Astrocyte (in vitro differentiated cells and primary cell): Measurements from ENCODE around the gene APOB. TPM values are rescaled to one million over a fixed set of nuclear protein-coding genes. Genes with fewer than 3 reads are reported as not detected.

Experiments
- DNase-seq: peaks from one replicate; pipeline ENCODE4 v3.0.0-alpha.2; 2010; ENCODE audit warnings: low read depth
- FAIRE-seq: peaks from 2 replicates; lab custom pipeline; 2011; peaks lifted over from hg19 to GRCh38; lab: Jason Lieb, UNC
- H2AFZ ChIP-seq: 2 replicates; pipeline ENCODE4 v1.6.0; 2012; ENCODE audit warnings: low read depth, low read length, inconsistent platforms
- H3K27ac ChIP-seq: 2 replicates; pipeline ENCODE4 v1.5.1; 2011; ENCODE audit warnings: low read depth, low read length, inconsistent platforms
- H3K27me3 ChIP-seq: 2 replicates; pipeline ENCODE4 v1.6.0; 2011; ENCODE audit warnings: low read length, inconsistent platforms; ENCODE audit not compliant: insufficient read depth
- H3K36me3 ChIP-seq: 2 replicates; pipeline ENCODE4 v1.5.1; 2011; ENCODE audit warnings: low read length, inconsistent platforms; ENCODE audit not compliant: insufficient read depth
- H3K4me1 ChIP-seq: 2 replicates; pipeline ENCODE4 v1.5.1; 2011; ENCODE audit warnings: low read length, inconsistent platforms; ENCODE audit not compliant: insufficient read depth
- H3K4me2 ChIP-seq: 2 replicates; pipeline ENCODE4 v1.6.0; 2012; ENCODE audit warnings: low read length, inconsistent platforms
- H3K4me3 ChIP-seq: 2 replicates; pipeline ENCODE4 v1.5.1; 2011; ENCODE audit warnings: low read depth, mild to moderate bottlenecking, low read length, inconsistent platforms; ENCODE audit not compliant: insufficient read depth
- H3K79me2 ChIP-seq: 2 replicates; pipeline ENCODE4 v1.6.0; 2012; ENCODE audit warnings: mild to moderate bottlenecking, low read length, inconsistent platforms; ENCODE audit not compliant: insufficient read depth
- H3K9ac ChIP-seq: 2 replicates; pipeline ENCODE4 v1.6.0; 2012; ENCODE audit warnings: mild to moderate bottlenecking, low read length, inconsistent platforms
- H3K9me3 ChIP-seq: 2 replicates; pipeline ENCODE4 v1.5.1; 2012; ENCODE audit warnings: low read depth, mild to moderate bottlenecking, low read length, inconsistent platforms; ENCODE audit not compliant: insufficient read depth
- H4K20me1 ChIP-seq: 2 replicates; pipeline ENCODE4 v1.6.0; 2012; ENCODE audit warnings: low read length, inconsistent platforms; ENCODE audit not compliant: insufficient read depth
- H3K27ac Mint-ChIP-seq: one replicate; pipeline ENCODE4 v1.8.0; 2021; ENCODE audit warnings: mild to moderate bottlenecking, mixed read lengths; ENCODE audit not compliant: unreplicated experiment
- H3K27me3 Mint-ChIP-seq: one replicate; pipeline ENCODE4 v1.8.0; 2021; ENCODE audit warnings: low read depth, mixed read lengths; ENCODE audit not compliant: unreplicated experiment
- H3K36me3 Mint-ChIP-seq: one replicate; pipeline ENCODE4 v1.8.0; 2021; ENCODE audit warnings: low read depth, mixed read lengths; ENCODE audit not compliant: unreplicated experiment
- H3K4me1 Mint-ChIP-seq: one replicate; pipeline ENCODE4 v1.8.0; 2021; ENCODE audit warnings: low read depth, mixed read lengths; ENCODE audit not compliant: unreplicated experiment
- H3K4me3 Mint-ChIP-seq: one replicate; pipeline ENCODE4 v1.8.0; 2021; ENCODE audit warnings: mild to moderate bottlenecking, moderate library complexity, mixed read lengths; ENCODE audit not compliant: unreplicated experiment
- H3K9me3 Mint-ChIP-seq: one replicate; pipeline ENCODE4 v1.8.0; 2021; ENCODE audit warnings: mild to moderate bottlenecking, mixed read lengths; ENCODE audit not compliant: unreplicated experiment
- CTCF ChIP-seq: IDR thresholded peaks from 2 replicates; pipeline ENCODE4 v1.5.1; 2011; ENCODE audit warnings: low read depth, mild to moderate bottlenecking, inconsistent platforms, low read length, moderate library complexity; ENCODE audit not compliant: insufficient read depth
- EZH2 ChIP-seq: IDR thresholded peaks from 2 replicates; pipeline ENCODE4 v1.6.1; 2012; ENCODE audit warnings: mild to moderate bottlenecking, low read length, inconsistent platforms; ENCODE audit not compliant: insufficient read depth
- total RNA-seq: library from RNA; stranded (reverse); gene quantifications from 2 replicates; pipeline ENCODE4 v1.2.1, GENCODE V29; 2021

The APOB gene
- total RNA-seq, 1 donor from 2014 or later, result 0.05 TPM

GRCh38 chr2:20990442-20991430 is 53.1 kb downstream of the APOB start:
- Mint-ChIP-seq H3K27ac (no peak overlapping the region), H3K4me3 (no peak overlapping the region), H3K4me1 (peaks cover 4% of the 10 kb centered on the region), H3K9me3 (peaks cover 4% of the 10 kb centered on the region), H3K36me3 (no peaks in the 10 kb centered on the region), H3K27me3 (peaks cover 19% of the 10 kb centered on the region)
- Histone ChIP-seq H3K27ac (no peak overlapping the region), H4K20me1 (no peaks in the 10 kb centered on the region), H3K9me3 (peaks cover 2% of the 10 kb centered on the region), H3K4me2 (no peak overlapping the region), H3K4me1 (no peaks in the 10 kb centered on the region), H3K79me2 (no peaks in the 10 kb centered on the region), H3K36me3 (no peaks in the 10 kb centered on the region), H3K27me3 (peaks cover 2% of the 10 kb centered on the region), H2AFZ (no peak overlapping the region), H3K4me3 (no peak overlapping the region), H3K9ac (no peak overlapping the region)
- DNase-seq (no peak), FAIRE-seq (no peak)
- TF ChIP-seq EZH2 (no peak), CTCF (no peak)

GRCh38 chr2:20989404-20989803 is 54.5 kb downstream of the APOB start:
- peaks cover 2% of the 10 kb centered on the region for H3K27me3 ChIP-seq
- Mint-ChIP-seq H3K4me1 (peaks cover 4% of the 10 kb centered on the region), H3K27ac (no peak overlapping the region), H3K4me3 (no peak overlapping the region), H3K36me3 (no peaks in the 10 kb centered on the region), H3K27me3 (peaks cover 22% of the 10 kb centered on the region), H3K9me3 (peaks cover 2% of the 10 kb centered on the region)
- no peak overlapping the region for H3K4me2 ChIP-seq
- H3K36me3 ChIP-seq, result no peaks in the 10 kb centered on the region
- no peak overlapping the region for H3K4me3 ChIP-seq
- DNase-seq (no peak), FAIRE-seq (no peak)
- H3K79me2 ChIP-seq, result no peaks in the 10 kb centered on the region
- no peak for TF ChIP-seq CTCF
- no peak overlapping the region for H3K27ac ChIP-seq
- H3K9ac ChIP-seq, result no peak overlapping the region
- H3K9me3 ChIP-seq, result peaks cover 2% of the 10 kb centered on the region
- H4K20me1 ChIP-seq, result no peaks in the 10 kb centered on the region
- no peak overlapping the region for H2AFZ ChIP-seq
- H3K4me1 ChIP-seq, result no peaks in the 10 kb centered on the region

- Histone ChIP-seq H3K9me3 (no peaks in the 10 kb centered on the region), H3K27me3 (peaks cover 2% of the 10 kb centered on the region), H3K9ac (no peak overlapping the region), H3K4me2 (no peak overlapping the region), H3K79me2 (no peaks in the 10 kb centered on the region), H4K20me1 (no peaks in the 10 kb centered on the region), H3K4me3 (no peak overlapping the region), H3K27ac (no peak overlapping the region), H3K4me1 (no peaks in the 10 kb centered on the region), H3K36me3 (no peaks in the 10 kb centered on the region), H2AFZ (no peak overlapping the region)
- TF ChIP-seq CTCF, result no peak
- no peak for TF ChIP-seq EZH2
- no peaks in the 10 kb centered on the region for H3K36me3 Mint-ChIP-seq
- H3K27ac Mint-ChIP-seq, result no peak overlapping the region
- peaks cover 2% of the 10 kb centered on the region for H3K9me3 Mint-ChIP-seq
- H3K27me3 Mint-ChIP-seq, result peaks cover 22% of the 10 kb centered on the region
- DNase-seq (no peak), FAIRE-seq (no peak)
- H3K4me1 Mint-ChIP-seq, result peaks cover 4% of the 10 kb centered on the region
- H3K4me3 Mint-ChIP-seq, result no peak overlapping the region
Observed at GRCh38 chr2:20988905-20989304, 55.0 kb downstream of the APOB start.
